A673 (cell line): Measurements from ENCODE around the gene KRTAP13-4. TPM values are rescaled to one million over a fixed set of nuclear protein-coding genes. Genes with fewer than 3 reads are reported as not detected.

ENCODE experiments used
- BruUV-seq: library from RNA; stranded (reverse); fragments of 400-500 nt; replicated peaks from 2 replicates; lab custom pipeline; 2021; lab: Mats Ljungman, UMichigan
- CTCF ChIA-PET: fragments of 300-600 bp; sonication (Branson Sonifier 250); formaldehyde crosslinking; loops from one replicate; lab custom pipeline; 2022; ENCODE audit warnings: antibody characterized with exemption; lab: Charles Lee
- POLR2A ChIA-PET: fragments of 300-600 bp; sonication (Branson Sonifier 250); formaldehyde crosslinking; loops from one replicate; lab custom pipeline; 2022; ENCODE audit warnings: antibody characterized with exemption; ENCODE audit not compliant: low non-redundant PET; lab: Charles Lee
- DNase-seq: peaks from one replicate; pipeline ENCODE4 v3.0.0-alpha.2; 2015; ENCODE audit warnings: low spot score
- H3K27ac ChIP-seq: fragments of 200-600 bp; sonication (generic); 2 replicates; pipeline ENCODE4 v1.5.1; 2016; ENCODE audit warnings: mixed run types, low read depth, mild to moderate bottlenecking, mixed read lengths, antibody characterized with exemption, low read length; ENCODE audit not compliant: poor library complexity, severe bottlenecking
- H3K27me3 ChIP-seq: fragments of 200-600 bp; sonication (generic); replicated peaks from 2 replicates; pipeline ENCODE4 v1.6.1; 2017; ENCODE audit warnings: mixed run types, low read depth, mild to moderate bottlenecking, mixed read lengths, antibody characterized with exemption, low read length; ENCODE audit not compliant: insufficient read depth, poor library complexity
- H3K36me3 ChIP-seq: fragments of 200-600 bp; sonication (generic); 2 replicates; pipeline ENCODE4 v1.6.1; 2016; ENCODE audit warnings: mixed run types, mild to moderate bottlenecking, mixed read lengths, antibody characterized with exemption, low read length; ENCODE audit not compliant: insufficient read depth, poor library complexity, severe bottlenecking
- H3K4me1 ChIP-seq: fragments of 200-600 bp; sonication (generic); 2 replicates; pipeline ENCODE4 v1.6.1; 2017; ENCODE audit warnings: mixed run types, mild to moderate bottlenecking, mixed read lengths, antibody characterized with exemption, low read length; ENCODE audit not compliant: insufficient read depth, poor library complexity, severe bottlenecking
- H3K4me3 ChIP-seq: fragments of 200-600 bp; sonication (generic); 2 replicates; pipeline ENCODE4 v1.5.1; 2016; ENCODE audit warnings: low read depth, mixed run types, mild to moderate bottlenecking, mixed read lengths, low read length; ENCODE audit not compliant: poor library complexity, severe bottlenecking
- H3K9me3 ChIP-seq: fragments of 200-600 bp; sonication (generic); 2 replicates; pipeline ENCODE4 v1.6.1; 2016; ENCODE audit warnings: mixed run types, low read depth, mild to moderate bottlenecking, mixed read lengths, antibody characterized with exemption, low read length; ENCODE audit not compliant: poor library complexity, severe bottlenecking
- CTCF ChIP-seq: fragments of 300-800, 200-600 bp; sonication (generic); conservative IDR thresholded peaks from 2 replicates; pipeline ENCODE4 v1.5.1; 2017; ENCODE audit warnings: low read depth, mild to moderate bottlenecking, antibody characterized with exemption, low read length, moderate library complexity, mixed read lengths
- EZH2 ChIP-seq: fragments of 200-600 bp; sonication (generic); IDR thresholded peaks from 2 replicates; pipeline ENCODE4 v1.6.1; 2017; ENCODE audit warnings: borderline replicate concordance, low read depth, mild to moderate bottlenecking, mixed read lengths, antibody characterized with exemption, low read length; ENCODE audit not compliant: poor library complexity, severe bottlenecking
- intact Hi-C: fragments of 100-400 bp; cut with micrococcal nuclease; formaldehyde crosslinking; loops from one replicate; pipeline ENCODE4 v1.10.0; 2022; ENCODE audit not compliant: unreplicated experiment
- total RNA-seq: library from RNA; stranded (reverse); gene quantifications from 2 replicates; pipeline ENCODE4 v1.2.3, GENCODE V29; 2021

KRTAP13-4 gene
- total RNA-seq, 1 experiment from 2014 or later: not detected

DNA sequence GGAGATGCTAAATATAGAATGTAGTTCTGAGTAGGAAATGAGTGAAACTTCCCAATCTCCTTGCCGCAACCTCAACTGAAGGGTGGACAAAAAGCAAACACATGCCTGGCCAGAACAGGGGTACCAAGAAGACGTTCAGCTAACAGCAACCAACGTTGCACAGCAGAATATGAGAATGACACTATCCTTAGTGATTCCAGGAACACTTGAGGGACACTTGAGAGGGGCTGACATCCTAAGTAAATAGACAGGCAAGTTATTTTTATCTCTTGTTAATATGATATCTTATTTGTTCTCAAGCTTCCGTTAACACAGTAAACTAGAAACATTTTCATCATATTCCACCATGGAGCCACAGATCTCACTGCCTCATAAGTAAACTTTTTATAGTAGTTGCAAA lies 49.2 kb downstream of the KRTAP13-4 start:
- Histone ChIP-seq H3K27me3 (no peaks in the 10 kb centered on the region), H3K4me1 (no peaks in the 10 kb centered on the region), H3K9me3 (no peaks in the 10 kb centered on the region), H3K36me3 (no peaks in the 10 kb centered on the region), H3K27ac (no peak overlapping the region), H3K4me3 (no peak overlapping the region)
- TF ChIP-seq EZH2 (no peak), CTCF (no peak)
- BruUV-seq: no TSS peak
- intact Hi-C loops: no loop called here
- ChIA-PET POLR2A (no interaction called here), CTCF (no interaction called here)
- no peak for DNase-seq

- Histone ChIP-seq H3K4me1 (no peaks in the 10 kb centered on the region), H3K36me3 (no peaks in the 10 kb centered on the region), H3K27me3 (no peaks in the 10 kb centered on the region), H3K9me3 (no peaks in the 10 kb centered on the region), H3K27ac (no peak within 1 kb of the TSS), H3K4me3 (no peak within 1 kb of the TSS)
- CTCF ChIA-PET: no interaction called here
- intact Hi-C loops: no loop called here
- POLR2A ChIA-PET: no interaction called here
- TF ChIP-seq EZH2 (no peak), CTCF (no peak)
- BruUV-seq: no TSS peak
- no peak for DNase-seq
These were observed 50.1 kb downstream of the KRTAP13-4 start, which contains the start of gene KRTAP19-1 for GRCh38 chr21:30480145-30480544. KRTAP19-1 (minus strand) TSS chr21:30480367; CDS start chr21:30480317, 50 bp downstream.

Other genes with a start within 250 kb of the KRTAP13-4 start
- gene CLDN8, start 214.1 kb upstream of the KRTAP13-4 start, total RNA-seq: not detected in 2 replicates
- gene KRTAP24-1, start 147.3 kb upstream of the KRTAP13-4 start, total RNA-seq: not detected in 2 replicates
- gene KRTAP25-1, start 140.7 kb upstream of the KRTAP13-4 start, total RNA-seq: not detected in 2 replicates
- not detected in 2 replicates for gene KRTAP26-1, start 109.9 kb upstream of the KRTAP13-4 start, total RNA-seq
- not detected in 2 replicates for gene KRTAP27-1, start 92.5 kb upstream of the KRTAP13-4 start, total RNA-seq
- not detected in 2 replicates for gene KRTAP23-1, start 81.6 kb upstream of the KRTAP13-4 start, total RNA-seq
- gene KRTAP13-2, start 57.9 kb upstream of the KRTAP13-4 start, total RNA-seq: not detected in 2 replicates
- gene KRTAP13-1, start 34.2 kb upstream of the KRTAP13-4 start, total RNA-seq: not detected in 2 replicates
- not detected in 2 replicates for gene KRTAP13-3, start 4.3 kb upstream of the KRTAP13-4 start, total RNA-seq
- not detected in 2 replicates for gene KRTAP15-1, start 10.1 kb downstream of the KRTAP13-4 start, total RNA-seq
- gene KRTAP19-1, start 50.1 kb downstream of the KRTAP13-4 start, total RNA-seq: not detected in 2 replicates
- gene KRTAP19-2, start 57.2 kb downstream of the KRTAP13-4 start, total RNA-seq: not detected in 2 replicates
- not detected in 2 replicates for gene KRTAP19-3, start 61.8 kb downstream of the KRTAP13-4 start, total RNA-seq
- gene KRTAP19-4, start 66.9 kb downstream of the KRTAP13-4 start, total RNA-seq: not detected in 2 replicates
- gene KRTAP19-5, start 71.9 kb downstream of the KRTAP13-4 start, total RNA-seq: not detected in 2 replicates
- not detected in 2 replicates for gene KRTAP19-6, start 111.6 kb downstream of the KRTAP13-4 start, total RNA-seq
- gene KRTAP19-7, start 131.1 kb downstream of the KRTAP13-4 start, total RNA-seq: not detected in 2 replicates
- not detected in 2 replicates for gene KRTAP22-2, start 160.2 kb downstream of the KRTAP13-4 start, total RNA-seq
- gene KRTAP6-3, start 162.2 kb downstream of the KRTAP13-4 start, total RNA-seq: not detected in 2 replicates
- not detected in 2 replicates for gene KRTAP6-2, start 168.7 kb downstream of the KRTAP13-4 start, total RNA-seq
- not detected in 2 replicates for gene KRTAP22-1, start 170.9 kb downstream of the KRTAP13-4 start, total RNA-seq
- not detected in 2 replicates for gene KRTAP6-1, start 183.7 kb downstream of the KRTAP13-4 start, total RNA-seq
- gene KRTAP20-1, start 186.2 kb downstream of the KRTAP13-4 start, total RNA-seq: not detected in 2 replicates
- not detected in 2 replicates for gene KRTAP20-4, start 190.4 kb downstream of the KRTAP13-4 start, total RNA-seq
- gene KRTAP20-2, start 205.0 kb downstream of the KRTAP13-4 start, total RNA-seq: not detected in 2 replicates
- gene KRTAP20-3, start 212.6 kb downstream of the KRTAP13-4 start, total RNA-seq: not detected in 2 replicates